Testis (tissue), 3 donors: ENCODE measurements around the gene PTPRN2. TPM values are rescaled to one million over a fixed set of nuclear protein-coding genes. Genes with fewer than 3 reads are reported as not detected.
"Not testable (repeated sequence)": the region's sequence is repeated elsewhere in the genome, so short reads cannot be mapped to it uniquely, and the experiment has no call there.

Source experiments
- DNase-seq: peaks from one replicate; pipeline ENCODE4 v3.0.0-alpha.2; 2019
- H3K27ac ChIP-seq, 2 donors: fragments of 200-600 bp; sonication (generic); one replicate each; pipeline ENCODE4 v1.5.1; 2019
- H3K27me3 ChIP-seq: fragments of 200-600 bp; sonication (generic); one replicate; pipeline ENCODE4 v1.5.1; 2019
- H3K36me3 ChIP-seq: fragments of 200-600 bp; sonication (generic); one replicate; pipeline ENCODE4 v1.5.1; 2017; ENCODE audit warnings: low read depth; ENCODE audit errors: missing control alignments
- H3K4me1 ChIP-seq: fragments of 200-600 bp; sonication (generic); one replicate; pipeline ENCODE4 v1.5.1; 2019
- H3K4me3 ChIP-seq, 2 donors: fragments of 200-600 bp; sonication (generic); one replicate each; pipeline ENCODE4 v1.5.1; 2017 to 2019
- H3K9me3 ChIP-seq: fragments of 200-600 bp; sonication (generic); one replicate; pipeline ENCODE4 v1.5.1; 2017
- POLR2A ChIP-seq: fragments of 450-650 bp; IDR thresholded peaks from one replicate; pipeline ENCODE4 v1.6.1; 2017; ENCODE audit warnings: antibody characterized with exemption, mild to moderate bottlenecking, moderate library complexity
- WGBS, 2 donors: methylation state at CpG; one replicate each; pipeline ENCODE4 v1.1.5; 2018; 5-methylcytosine and 5-hydroxymethylcytosine counted together
- intact Hi-C: fragments of 100-400 bp; cut with DNase I; formaldehyde crosslinking; loops from one replicate; pipeline ENCODE4 v1.15.1; 2023; ENCODE audit warnings: low total_unique reads
- polyA plus RNA-seq: library from polyadenylated mRNA; stranded (reverse); fragments of 350-450 nt; fragmentation: Illumina TruSeq; extraction: RNeasy Lipid Tissue Mini Kit (QIAGEN cat#74804); gene quantifications from one replicate; pipeline ENCODE4 v1.2.3, GENCODE V29; 2014; ENCODE audit warnings: low read depth, low replicate concordance; ENCODE audit not compliant: insufficient read depth
- total RNA-seq, 2 donors: library from RNA; depleted of rRNA; stranded (reverse); fragments of >200 nt; gene quantifications; one replicate each; pipeline ENCODE4 v1.2.3, GENCODE V29; 2016
- TF ChIP-seq, protein P1 (sequence below), 3 experiments: fragments of 450-650 bp in 2 of 3; fragments of 200-600 bp in 1 of 3; sonication (generic) in 1 of 3; IDR thresholded peaks; one replicate each; pipeline ENCODE4 v1.5.1; 2016 to 2019; ENCODE audit warnings: antibody characterized with exemption in 3 of 3, mild to moderate bottlenecking in 2 of 3, moderate library complexity in 1 of 3

The PTPRN2 gene
- total and polyA plus RNA-seq, 3 donors from 2014 or later, result 9.3 to 10.8 (median 9.8) TPM

DNA sequence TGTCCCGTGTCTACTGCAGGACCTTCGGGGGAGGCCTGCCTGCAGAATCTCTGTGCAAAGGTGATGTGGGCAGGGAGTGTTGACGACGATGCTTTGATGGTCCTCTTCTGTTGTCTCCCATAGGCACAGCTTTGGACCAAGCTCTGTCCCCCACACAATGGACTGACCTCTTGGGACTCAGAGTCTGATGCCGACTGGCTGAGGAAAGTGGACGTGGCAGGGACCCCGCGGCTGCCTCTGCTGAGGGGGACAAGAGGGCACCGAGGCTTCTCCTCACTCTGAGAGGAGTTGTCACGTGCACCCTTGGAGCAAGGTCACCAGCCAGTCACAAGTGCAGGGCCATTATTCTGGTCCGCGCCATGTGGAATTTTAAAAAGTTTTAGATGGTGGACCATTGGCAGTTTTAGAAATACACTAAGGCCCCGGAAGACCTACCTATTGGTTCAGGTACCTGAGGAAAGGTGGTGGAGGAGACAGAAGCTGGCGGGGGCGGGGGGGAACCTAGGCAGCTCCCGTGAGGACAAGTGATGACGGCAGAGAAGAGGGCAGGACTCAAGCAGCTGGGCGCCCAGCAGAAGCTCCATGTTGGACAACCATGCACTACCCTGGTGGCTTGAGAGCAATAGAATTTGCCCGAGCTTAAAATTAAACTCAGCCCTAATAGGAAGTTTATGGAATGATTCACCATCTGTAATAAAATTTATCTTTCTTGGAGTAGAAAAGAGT lies 331.4 kb downstream of the PTPRN2 start:
- no peak overlapping the region for H3K27ac ChIP-seq
- intact Hi-C loops, result no loop called here
- no peak for DNase-seq
- no peak overlapping the region for H3K4me3 ChIP-seq
- H3K4me1 ChIP-seq, result no peaks in the 10 kb centered on the region
- 86 to 96% methylated on average over 15 to 19 of the region's 19 CpGs for WGBS, 2 donors
- no peaks in the 10 kb centered on the region for H3K36me3 ChIP-seq
- TF ChIP-seq, protein P1, sequence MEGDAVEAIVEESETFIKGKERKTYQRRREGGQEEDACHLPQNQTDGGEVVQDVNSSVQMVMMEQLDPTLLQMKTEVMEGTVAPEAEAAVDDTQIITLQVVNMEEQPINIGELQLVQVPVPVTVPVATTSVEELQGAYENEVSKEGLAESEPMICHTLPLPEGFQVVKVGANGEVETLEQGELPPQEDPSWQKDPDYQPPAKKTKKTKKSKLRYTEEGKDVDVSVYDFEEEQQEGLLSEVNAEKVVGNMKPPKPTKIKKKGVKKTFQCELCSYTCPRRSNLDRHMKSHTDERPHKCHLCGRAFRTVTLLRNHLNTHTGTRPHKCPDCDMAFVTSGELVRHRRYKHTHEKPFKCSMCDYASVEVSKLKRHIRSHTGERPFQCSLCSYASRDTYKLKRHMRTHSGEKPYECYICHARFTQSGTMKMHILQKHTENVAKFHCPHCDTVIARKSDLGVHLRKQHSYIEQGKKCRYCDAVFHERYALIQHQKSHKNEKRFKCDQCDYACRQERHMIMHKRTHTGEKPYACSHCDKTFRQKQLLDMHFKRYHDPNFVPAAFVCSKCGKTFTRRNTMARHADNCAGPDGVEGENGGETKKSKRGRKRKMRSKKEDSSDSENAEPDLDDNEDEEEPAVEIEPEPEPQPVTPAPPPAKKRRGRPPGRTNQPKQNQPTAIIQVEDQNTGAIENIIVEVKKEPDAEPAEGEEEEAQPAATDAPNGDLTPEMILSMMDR (IDR thresholded peaks at IDR 0.05), result no peak
- no peaks in the 10 kb centered on the region for H3K27me3 ChIP-seq
- H3K9me3 ChIP-seq, result no peaks in the 10 kb centered on the region

DNA sequence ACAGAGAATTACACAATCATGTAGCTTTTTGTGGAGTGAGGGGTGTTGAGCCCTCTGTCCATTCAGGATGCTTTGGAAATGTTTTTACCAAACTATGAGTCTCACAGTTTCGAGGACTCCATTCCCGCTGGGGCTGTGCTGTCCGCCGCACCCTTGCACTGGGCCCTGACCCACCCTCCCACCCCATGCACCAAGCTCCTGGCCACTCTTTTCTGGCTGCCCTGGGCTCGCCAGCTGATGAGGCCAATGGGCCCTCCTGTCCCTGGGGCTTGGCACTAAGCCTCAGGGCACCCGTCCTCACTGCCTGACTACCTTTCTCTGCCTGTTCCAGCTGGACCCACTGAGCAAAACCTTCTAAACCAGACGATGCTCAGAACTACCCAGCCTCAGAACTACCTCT lies 332.1 kb downstream of the PTPRN2 start:
- no peak overlapping the region for H3K4me3 ChIP-seq
- no peak overlapping the region for H3K27ac ChIP-seq
- H3K4me1 ChIP-seq, result no peaks in the 10 kb centered on the region
- H3K36me3 ChIP-seq, result no peaks in the 10 kb centered on the region
- H3K9me3 ChIP-seq, result no peaks in the 10 kb centered on the region
- H3K27me3 ChIP-seq, result no peaks in the 10 kb centered on the region
- DNase-seq, result no peak
- WGBS, 2 donors, result 88 to 96% methylated on average over 5 to 7 of the region's 7 CpGs
- TF ChIP-seq, protein P1 (IDR thresholded peaks at IDR 0.05), result no peak
- intact Hi-C loops, result no loop called here

DNA sequence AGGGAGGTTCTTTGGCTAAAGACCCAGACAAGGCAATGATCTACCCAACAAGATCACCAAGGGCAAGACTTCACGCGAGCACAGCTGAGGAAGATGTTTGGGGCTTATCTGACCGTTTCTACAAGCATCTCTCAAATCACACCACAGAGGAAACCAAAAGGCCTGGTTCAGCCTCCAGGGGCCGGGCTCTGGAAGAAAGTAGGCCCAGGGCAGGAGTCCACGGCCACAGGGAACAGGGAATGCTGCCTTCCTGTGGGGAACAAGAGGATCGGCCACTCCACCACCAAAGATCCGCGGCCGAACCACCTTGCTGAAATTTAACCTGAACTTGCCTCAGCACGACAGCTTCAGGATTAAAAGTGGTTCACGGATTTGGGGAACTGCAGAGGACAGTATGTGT lies 332.5 kb downstream of the PTPRN2 start:
- no peaks in the 10 kb centered on the region for H3K27me3 ChIP-seq
- intact Hi-C loops, result no loop called here
- H3K4me1 ChIP-seq, result no peaks in the 10 kb centered on the region
- no peak overlapping the region for H3K27ac ChIP-seq
- no peaks in the 10 kb centered on the region for H3K36me3 ChIP-seq
- no peak overlapping the region for H3K4me3 ChIP-seq
- 83 to 89% methylated on average over 11 of the region's 11 CpGs for WGBS, 2 donors
- DNase-seq, result no peak
- TF ChIP-seq POLR2A, result no peak
- TF ChIP-seq, protein P1 (IDR thresholded peaks at IDR 0.05), result no peak
- no peaks in the 10 kb centered on the region for H3K9me3 ChIP-seq

DNA sequence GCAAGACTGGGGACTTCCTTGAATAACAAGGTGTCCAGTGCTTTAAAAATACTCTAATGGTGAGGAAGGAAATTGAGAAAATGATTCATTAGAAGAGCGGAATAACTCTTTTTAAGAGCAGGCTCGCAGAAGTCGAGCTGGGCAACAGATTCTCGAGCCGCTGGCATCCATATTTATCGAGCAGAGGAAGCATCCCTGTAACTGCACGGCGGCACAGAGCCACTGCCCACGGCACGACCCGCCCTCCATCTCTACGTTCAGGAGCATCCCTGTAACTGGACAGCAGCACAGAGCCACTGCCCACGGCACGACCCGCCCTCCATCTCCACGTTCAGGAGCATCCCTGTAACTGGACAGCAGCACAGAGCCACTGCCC lies 334.0 kb downstream of the PTPRN2 start:
- H3K9me3 ChIP-seq, H3K4me3 ChIP-seq, H3K27me3 ChIP-seq, intact Hi-C loops, H3K36me3 ChIP-seq, DNase-seq, H3K27ac ChIP-seq, H3K4me1 ChIP-seq: not testable (repeated sequence)
- WGBS, 2 donors, result 71 to 73% methylated on average over 10 to 11 of the region's 16 CpGs

DNA sequence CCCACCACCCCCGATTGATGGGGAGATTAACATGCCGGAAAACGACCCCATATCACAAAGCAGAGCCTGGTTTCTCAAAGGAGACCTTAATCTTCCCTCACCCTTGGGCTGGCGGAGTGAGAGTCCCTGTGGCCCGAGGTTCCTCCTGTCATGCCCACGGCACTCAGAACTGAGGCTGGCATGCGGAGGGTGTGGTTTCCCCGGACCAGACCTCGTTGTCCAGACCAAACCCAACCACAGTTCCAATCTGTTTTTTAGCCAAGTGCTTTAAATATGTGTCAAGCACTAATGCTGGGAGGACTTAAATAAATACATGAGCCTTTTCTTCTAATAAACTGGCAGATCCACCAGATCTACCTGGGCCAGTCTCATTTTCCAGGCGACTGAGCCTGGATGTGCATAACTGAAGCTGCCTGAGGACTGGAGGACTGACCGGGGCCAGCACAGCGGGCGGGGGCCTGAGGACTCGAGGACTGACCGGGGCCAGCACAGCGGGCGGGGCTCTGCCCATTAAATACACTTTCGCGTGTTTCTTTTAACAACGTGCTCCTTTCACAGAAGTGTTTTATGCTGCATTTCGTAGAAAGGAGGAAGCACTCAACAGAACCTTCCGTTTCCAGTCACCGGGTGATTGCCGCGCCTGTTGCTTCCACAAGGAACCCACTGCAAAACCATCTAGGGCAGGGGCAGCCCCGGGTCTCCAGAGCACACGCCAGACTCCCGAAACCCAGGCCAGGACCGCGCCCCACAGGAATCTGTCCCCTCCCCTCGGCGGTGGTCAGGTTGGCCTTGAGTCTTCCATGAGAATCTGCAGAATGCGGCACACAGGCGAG lies 334.6 kb downstream of the PTPRN2 start:
- Histone ChIP-seq H3K27me3 (no peaks in the 10 kb centered on the region), H3K36me3 (no peaks in the 10 kb centered on the region), H3K27ac (no peak overlapping the region), H3K4me3 (no peak overlapping the region), H3K9me3 (no peaks in the 10 kb centered on the region), H3K4me1 (no peaks in the 10 kb centered on the region)
- intact Hi-C loops, result no loop called here
- TF ChIP-seq, protein P1 (IDR thresholded peaks at IDR 0.05), result no peak
- no peak for TF ChIP-seq POLR2A
- DNase-seq, result peak; percentile 11
- WGBS, 2 donors, result 70 to 77% methylated on average over 29 to 34 of the region's 34 CpGs
